Measurements from ENCODE around the gene GAK.

Gene GAK

GRCh38 chr4:849478-850175 lies 82.5 kb downstream of the GAK start:
- ATAC-seq: no peak
- no peak for DNase-seq

- DNase-seq (no peak), ATAC-seq (no peak)
These were observed 83.2 kb downstream of the GAK start for GRCh38 chr4:848803-849477.

- DNase-seq (no peak), ATAC-seq (no peak)
These were observed 83.8 kb downstream of the GAK start for GRCh38 chr4:848307-848691.

GRCh38 chr4:845836-846251 lies 86.3 kb downstream of the GAK start:
- ATAC-seq (no peak), DNase-seq (no peak)

- DNase-seq: no peak
- ATAC-seq: no peak
These were observed 86.8 kb downstream of the GAK start for GRCh38 chr4:845233-845835.

GRCh38 chr4:844752-845232 lies 87.3 kb downstream of the GAK start:
- ATAC-seq (no peak), DNase-seq (no peak)

GRCh38 chr4:839675-840443 lies 92.3 kb downstream of the GAK start:
- ATAC-seq (peak; percentile 63), DNase-seq (no peak)

- no peak for ATAC-seq
- DNase-seq: no peak
These were observed 94.3 kb downstream of the GAK start for GRCh38 chr4:837772-838171.

GRCh38 chr4:836750-837301 lies 95.3 kb downstream of the GAK start:
- DNase-seq: no peak
- no peak for ATAC-seq

GRCh38 chr4:836003-836511 lies 96.1 kb downstream of the GAK start:
- no peak for DNase-seq
- no peak for ATAC-seq

- DNase-seq (no peak), ATAC-seq (no peak)
These were observed 96.7 kb downstream of the GAK start for GRCh38 chr4:835148-836002.

GRCh38 chr4:834368-835147 lies 97.6 kb downstream of the GAK start:
- no peak for DNase-seq
- ATAC-seq: no peak

- no peak for DNase-seq
- ATAC-seq: no peak
These were observed 98.3 kb downstream of the GAK start for GRCh38 chr4:833731-834367.

GRCh38 chr4:833156-833555 lies 99.0 kb downstream of the GAK start:
- peak; percentile 41 for ATAC-seq
- DNase-seq: peak; percentile 60

- ATAC-seq: no peak
- DNase-seq: no peak
These were observed 99.6 kb downstream of the GAK start for GRCh38 chr4:832536-832935.

- ATAC-seq (no peak), DNase-seq (no peak)
These were observed 100.0 kb downstream of the GAK start for GRCh38 chr4:832108-832507.

GRCh38 chr4:831483-831805 lies 100.7 kb downstream of the GAK start:
- ATAC-seq: no peak
- no peak for DNase-seq

- no peak for ATAC-seq
- no peak for DNase-seq
These were observed 101.3 kb downstream of the GAK start for GRCh38 chr4:830601-831482.

Measured in stimulated activated naive CD8-positive, alpha-beta T cell treated with anti-CD3 and anti-CD28 coated beads, Interleukin-15, Interleukin-2, amounts not matched to agents 100 U/mL and 50 U/mL, for 24 hours (primary cell).